ENCODE results near the gene CPN2.
A peak's percentile ranks its signal among the peaks of the same experiment; 100 is the strongest.

Gene CPN2

GRCh38 chr3:194351080-194351672 is at the start of gene CPN2:
TSS of gene CPN2 (minus strand) at chr3:194351328. CDS start at chr3:194342702, 8,626 bp downstream.
- no peak for DNase-seq (ENCODE audit: low read depth)

GRCh38 chr3:194399874-194400411 is 48.8 kb upstream of the CPN2 start:
- no peak for DNase-seq (ENCODE audit: low read depth)

GRCh38 chr3:194399166-194399565 is 48.0 kb upstream of the CPN2 start, which contains the start of gene GP5:
TSS of gene GP5 (minus strand) at chr3:194399266. CDS start at chr3:194398282, 984 bp downstream.
- no peak for DNase-seq (ENCODE audit: low read depth)

- DNase-seq (ENCODE audit: low read depth): no peak
Observed at GRCh38 chr3:194397757-194398312, 46.7 kb upstream of the CPN2 start.

GRCh38 chr3:194396859-194397756 is 46.0 kb upstream of the CPN2 start:
- no peak for DNase-seq (ENCODE audit: low read depth)

- DNase-seq (ENCODE audit: low read depth): no peak
Observed at GRCh38 chr3:194396539-194396858, 45.4 kb upstream of the CPN2 start.

- DNase-seq (ENCODE audit: low read depth): peak; percentile 25
Observed at GRCh38 chr3:194395778-194396538, 44.8 kb upstream of the CPN2 start.

- no peak for DNase-seq (ENCODE audit: low read depth)
Observed at GRCh38 chr3:194395212-194395611, 44.1 kb upstream of the CPN2 start.

- DNase-seq (ENCODE audit: low read depth): no peak
Observed at GRCh38 chr3:194392576-194392975, 41.4 kb upstream of the CPN2 start.

GRCh38 chr3:194390835-194391234 is 39.7 kb upstream of the CPN2 start:
- no peak for DNase-seq (ENCODE audit: low read depth)

GRCh38 chr3:194389269-194389668 is 38.1 kb upstream of the CPN2 start:
- DNase-seq (ENCODE audit: low read depth): no peak

- no peak for DNase-seq (ENCODE audit: low read depth)
Observed at GRCh38 chr3:194387926-194388418, 36.8 kb upstream of the CPN2 start.

- DNase-seq (ENCODE audit: low read depth): no peak
Observed at GRCh38 chr3:194387276-194387675, 36.1 kb upstream of the CPN2 start.

GRCh38 chr3:194386648-194387047 is 35.5 kb upstream of the CPN2 start:
- DNase-seq (ENCODE audit: low read depth): no peak

GRCh38 chr3:194386066-194386465 is 34.9 kb upstream of the CPN2 start:
- DNase-seq (ENCODE audit: low read depth): no peak

- DNase-seq (ENCODE audit: low read depth): no peak
Observed at GRCh38 chr3:194384569-194385001, 33.5 kb upstream of the CPN2 start.

GRCh38 chr3:194384156-194384555 is 33.0 kb upstream of the CPN2 start:
- DNase-seq (ENCODE audit: low read depth): no peak

GRCh38 chr3:194383276-194383940 is 32.3 kb upstream of the CPN2 start:
- DNase-seq (ENCODE audit: low read depth): no peak

GRCh38 chr3:194382892-194383223 is 31.7 kb upstream of the CPN2 start:
- no peak for DNase-seq (ENCODE audit: low read depth)

- DNase-seq (ENCODE audit: low read depth): no peak
Observed at GRCh38 chr3:194382196-194382891, 31.2 kb upstream of the CPN2 start.

GRCh38 chr3:194381460-194381875 is 30.3 kb upstream of the CPN2 start:
- no peak for DNase-seq (ENCODE audit: low read depth)

All from activated T-helper 9 cell treated with anti-CD3 and anti-CD28 coated beads, Interleukin-2, amount 50 U/mL, for 16 hours (primary cell).